Left lung (tissue), 10 donors: Measurements from ENCODE around the gene POMT1. TPM values are rescaled to one million over a fixed set of nuclear protein-coding genes. Genes with fewer than 3 reads are reported as not detected.

Experiments
- ATAC-seq: fragments of 200-7000 bp; cut with Tn5 transposase; one replicate; pipeline ENCODE4 v1.9.1; 2020; ENCODE audit warnings: moderate library complexity
- DNase-seq, 4 donors: peaks; one replicate each; pipeline ENCODE4 v3.0.0-alpha.2; 2013 to 2020
- H3K27ac ChIP-seq, 2 donors: fragments of 200-600 bp; sonication (generic) in 1 of 2; one replicate each; pipeline versions ENCODE4 v1.5.0 to v1.8.0; 2020 to 2021
- H3K27me3 ChIP-seq, 2 donors: fragments of 200-600 bp; sonication (generic) in 1 of 2; one replicate each; pipeline versions ENCODE4 v1.5.0 to v1.8.0; 2020 to 2021
- H3K36me3 ChIP-seq, 2 donors: fragments of 200-600 bp; sonication (generic) in 1 of 2; one replicate each; pipeline versions ENCODE4 v1.5.0 to v1.8.0; 2020 to 2021
- H3K4me1 ChIP-seq, 2 donors: fragments of 200-600 bp; one replicate each; pipeline ENCODE4 v1.8.0; 2021
- H3K4me3 ChIP-seq, 2 donors: fragments of 200-600 bp; sonication (generic) in 1 of 2; one replicate each; pipeline versions ENCODE4 v1.5.0 to v1.8.0; 2020 to 2021; ENCODE audit warnings: mild to moderate bottlenecking in 1 of 2
- H3K9me3 ChIP-seq, 2 donors: fragments of 200-600 bp; sonication (generic) in 1 of 2; one replicate each; pipeline versions ENCODE4 v1.5.0 to v1.8.0; 2020 to 2021
- intact Hi-C, 2 donors: fragments of 100-400 bp; cut with DNase I; formaldehyde crosslinking; loops; one replicate each; pipeline versions ENCODE4 v1.11.2 to v1.14.2; 2022
- polyA plus RNA-seq, 6 donors: library from polyadenylated mRNA; unstranded; fragments of 120-200 nt; gene quantifications; one replicate each; pipeline ENCODE4 v1.2.1, GENCODE V29; 2013; ENCODE audit not compliant: insufficient read length in 6 of 6
- total RNA-seq, 2 donors: library from RNA; stranded (reverse); fragmentation: NEBNext Ultra II Directional; extraction: Animal tissue kit (Norgen Biotek cat#: 25700); gene quantifications; one replicate each; pipeline ENCODE4 v1.2.1, GENCODE V29; 2021
- TF ChIP-seq, protein P1 (sequence below), 2 donors: fragments of 200-600 bp; sonication (generic) in 1 of 2; IDR thresholded peaks; one replicate each; pipeline versions ENCODE4 v1.5.0 to v1.8.0; 2021; ENCODE audit warnings: antibody characterized with exemption in 2 of 2
- donor health status: DM: no; HTN: yes; CAD: no.
- donor health status: DM: no; HTN: no; CAD: no.

The POMT1 gene
- total and polyA plus RNA-seq, 8 donors = 20.3 to 56.9 (median 39.2) TPM

DNA sequence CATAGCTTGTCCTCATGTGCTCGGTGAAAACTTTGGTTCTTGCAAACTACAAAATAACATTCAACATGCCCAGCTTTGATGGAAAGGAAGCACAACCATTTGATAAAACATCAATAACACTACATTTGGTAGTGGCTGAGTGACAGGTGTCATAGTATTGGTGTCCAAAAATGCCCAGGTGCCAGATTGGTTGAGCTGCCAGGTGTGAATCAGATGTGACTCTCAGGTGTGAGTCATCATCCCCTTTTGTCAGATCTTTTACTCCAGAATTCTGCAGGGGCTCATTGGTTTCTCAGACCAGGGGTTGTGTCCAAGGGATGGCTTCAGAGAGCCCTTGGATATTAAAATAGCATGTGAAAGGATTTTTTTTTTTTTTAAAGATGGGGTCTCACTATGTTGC is 22.5 kb upstream of the POMT1 start:
- Histone ChIP-seq H3K27me3 (no peaks in the 10 kb centered on the region), H3K4me3 (no peak overlapping the region), H3K4me1 (no peaks in the 10 kb centered on the region), H3K9me3 (no peaks in the 10 kb centered on the region), H3K27ac (no peak overlapping the region), H3K36me3 (peaks cover 5 to 100% of the 10 kb centered on the region in 2 donors)
- intact Hi-C loops = no loop called here
- no peak for ATAC-seq
- DNase-seq = no peak
- TF ChIP-seq, protein P1, sequence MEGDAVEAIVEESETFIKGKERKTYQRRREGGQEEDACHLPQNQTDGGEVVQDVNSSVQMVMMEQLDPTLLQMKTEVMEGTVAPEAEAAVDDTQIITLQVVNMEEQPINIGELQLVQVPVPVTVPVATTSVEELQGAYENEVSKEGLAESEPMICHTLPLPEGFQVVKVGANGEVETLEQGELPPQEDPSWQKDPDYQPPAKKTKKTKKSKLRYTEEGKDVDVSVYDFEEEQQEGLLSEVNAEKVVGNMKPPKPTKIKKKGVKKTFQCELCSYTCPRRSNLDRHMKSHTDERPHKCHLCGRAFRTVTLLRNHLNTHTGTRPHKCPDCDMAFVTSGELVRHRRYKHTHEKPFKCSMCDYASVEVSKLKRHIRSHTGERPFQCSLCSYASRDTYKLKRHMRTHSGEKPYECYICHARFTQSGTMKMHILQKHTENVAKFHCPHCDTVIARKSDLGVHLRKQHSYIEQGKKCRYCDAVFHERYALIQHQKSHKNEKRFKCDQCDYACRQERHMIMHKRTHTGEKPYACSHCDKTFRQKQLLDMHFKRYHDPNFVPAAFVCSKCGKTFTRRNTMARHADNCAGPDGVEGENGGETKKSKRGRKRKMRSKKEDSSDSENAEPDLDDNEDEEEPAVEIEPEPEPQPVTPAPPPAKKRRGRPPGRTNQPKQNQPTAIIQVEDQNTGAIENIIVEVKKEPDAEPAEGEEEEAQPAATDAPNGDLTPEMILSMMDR (IDR thresholded peaks at IDR 0.05) = no peak

DNA sequence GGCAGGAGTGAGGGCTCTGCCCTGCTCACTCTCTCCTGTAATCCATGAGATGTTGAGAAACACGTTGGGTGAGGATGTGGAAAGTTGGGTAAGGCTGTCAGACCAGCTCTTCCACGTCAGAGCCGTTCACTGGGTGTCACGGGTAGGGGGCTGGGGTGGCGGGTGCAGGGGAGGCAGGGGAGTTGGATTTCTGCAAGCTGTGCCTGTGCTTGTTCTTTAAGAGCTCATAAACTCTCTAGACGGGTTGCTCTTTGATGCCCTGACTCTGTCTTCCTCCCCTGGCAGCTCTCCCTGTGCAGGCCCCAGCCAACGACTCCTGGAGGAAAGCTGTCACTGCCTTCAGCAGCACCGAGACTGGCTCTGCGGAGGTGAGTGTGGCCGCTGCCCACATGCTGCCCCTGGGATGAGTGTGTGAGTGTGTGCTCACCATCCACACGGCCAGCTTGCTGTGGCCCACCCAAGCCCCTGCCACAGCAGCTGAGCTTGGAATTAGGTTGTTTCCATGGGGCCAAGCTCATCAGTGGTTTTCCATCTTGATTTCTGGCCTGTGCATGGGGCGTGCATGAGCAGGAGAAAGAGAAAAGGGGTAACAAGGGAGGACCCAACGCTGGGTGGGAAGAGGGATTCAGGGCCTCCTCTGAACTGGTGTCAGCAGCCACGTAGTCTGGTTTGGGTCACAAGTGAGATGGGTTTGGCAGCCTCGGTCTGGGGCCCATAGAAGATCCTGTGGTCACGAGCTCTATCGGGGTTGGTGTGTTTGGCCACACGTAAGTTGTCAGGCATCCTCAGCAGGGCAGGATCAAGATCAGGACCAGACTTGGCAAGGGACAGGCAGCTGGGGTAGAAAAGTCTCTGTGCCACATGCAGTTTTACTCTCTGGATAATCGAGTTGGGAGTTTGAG is 21.0 kb upstream of the POMT1 start:
- H3K36me3 ChIP-seq = peaks cover 5 to 100% of the 10 kb centered on the region in 2 donors
- no peak overlapping the region for H3K27ac ChIP-seq
- H3K4me3 ChIP-seq = no peak overlapping the region
- ATAC-seq = no peak
- H3K4me1 ChIP-seq = no peaks in the 10 kb centered on the region
- TF ChIP-seq, protein P1 (IDR thresholded peaks at IDR 0.05) = no peak
- H3K9me3 ChIP-seq = no peaks in the 10 kb centered on the region
- no peaks in the 10 kb centered on the region for H3K27me3 ChIP-seq
- DNase-seq = peak in 2 of 4 donors; percentile 46 to 61
- intact Hi-C loops = no loop called here

DNA sequence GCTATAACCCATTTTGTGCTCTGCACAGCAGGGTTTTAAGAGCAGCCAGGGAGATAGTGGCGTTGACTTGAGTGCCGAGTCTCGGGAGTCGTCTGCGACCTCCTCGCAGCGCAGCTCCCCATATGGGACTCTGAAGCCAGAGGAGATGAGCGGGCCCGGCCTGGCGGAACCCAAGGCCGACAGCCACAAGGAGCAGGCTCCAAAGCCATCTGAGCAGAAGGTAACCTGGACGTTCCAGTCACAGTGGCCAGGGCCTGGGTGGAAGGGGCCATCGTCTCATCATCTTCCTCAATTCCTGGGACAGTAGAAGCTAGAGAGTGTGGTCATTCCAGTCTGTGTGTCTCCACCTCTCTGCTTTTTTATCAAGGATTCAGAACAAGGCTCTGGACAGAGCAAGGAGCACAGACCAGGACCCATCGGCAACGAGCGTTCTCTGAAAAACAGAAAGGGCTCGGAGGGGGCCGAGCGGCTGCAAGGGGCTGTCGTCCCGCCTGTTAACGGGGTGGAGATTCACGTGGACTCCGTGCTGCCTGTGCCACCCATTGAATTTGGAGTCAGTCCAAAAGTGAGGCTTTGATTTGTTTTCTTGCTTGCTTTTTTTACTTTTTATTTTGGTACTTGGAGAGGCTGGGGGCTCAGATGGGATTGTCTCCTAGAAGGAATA is 20.2 kb upstream of the POMT1 start:
- no peak for ATAC-seq
- Histone ChIP-seq H3K36me3 (peaks cover 5 to 100% of the 10 kb centered on the region in 2 donors), H3K9me3 (no peaks in the 10 kb centered on the region), H3K27ac (no peak overlapping the region), H3K27me3 (no peaks in the 10 kb centered on the region), H3K4me3 (no peak overlapping the region), H3K4me1 (no peaks in the 10 kb centered on the region)
- DNase-seq = peak in 1 of 4 donors; percentile 68
- intact Hi-C loops = no loop called here
- TF ChIP-seq, protein P1 (IDR thresholded peaks at IDR 0.05) = no peak

DNA sequence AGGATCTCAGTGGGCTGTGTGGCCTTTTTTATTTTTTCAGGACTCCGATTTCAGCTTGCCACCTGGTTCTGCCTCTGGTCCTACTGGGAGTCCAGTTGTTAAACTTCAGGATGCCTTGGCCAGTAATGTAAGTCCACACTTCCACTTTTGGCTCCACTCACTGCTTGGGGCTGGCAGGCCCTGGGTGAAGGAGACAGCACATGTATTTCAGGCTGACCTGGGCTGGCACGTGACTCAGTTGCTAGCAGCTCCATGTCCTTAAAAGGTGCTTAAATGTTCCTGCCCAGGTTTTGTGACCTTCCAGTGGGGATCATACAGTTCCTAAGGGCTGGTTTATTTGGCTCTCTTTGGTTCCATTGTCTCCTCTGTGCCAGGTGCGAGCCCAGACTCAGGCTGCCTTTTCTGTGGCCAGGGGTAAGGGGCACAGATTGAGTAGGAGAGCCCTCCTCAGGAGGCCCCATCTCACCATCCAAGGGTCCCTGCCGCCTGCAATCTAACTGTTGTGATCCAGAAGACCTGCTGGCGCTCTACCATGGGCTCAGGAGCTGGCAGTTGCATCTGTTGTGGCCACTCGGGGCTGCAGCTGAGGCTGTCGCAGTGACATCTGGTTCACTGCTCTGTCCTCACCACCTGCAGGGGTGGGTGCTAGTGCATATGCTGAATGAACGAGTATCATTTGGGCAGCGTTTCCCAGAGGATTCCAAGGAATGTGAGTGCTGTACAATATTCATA is 19.2 kb upstream of the POMT1 start:
- ATAC-seq = no peak
- Histone ChIP-seq H3K36me3 (peaks cover 5 to 100% of the 10 kb centered on the region in 2 donors), H3K27ac (no peak overlapping the region), H3K4me1 (no peaks in the 10 kb centered on the region), H3K27me3 (no peaks in the 10 kb centered on the region), H3K4me3 (no peak overlapping the region), H3K9me3 (no peaks in the 10 kb centered on the region)
- intact Hi-C loops = no loop called here
- TF ChIP-seq, protein P1 (IDR thresholded peaks at IDR 0.05) = no peak
- DNase-seq = peak in 1 of 4 donors; percentile 25
